HCT116 (cell line): ENCODE measurements around the gene GPALPP1. TPM values are rescaled to one million over a fixed set of nuclear protein-coding genes. Genes with fewer than 3 reads are reported as not detected.

Experiments
- ATAC-seq: fragments of 200-7000 bp; cut with Tn5 transposase; 2 replicates; pipeline ENCODE4 v1.9.1; 2020; ENCODE audit warnings: mild to moderate bottlenecking, moderate library complexity
- BruUV-seq: library from RNA; stranded (reverse); fragments of 400-500 nt; replicated peaks from 2 replicates; lab custom pipeline; 2021; lab: Mats Ljungman, UMichigan
- CTCF ChIA-PET: fragments of 300-600 bp; sonication (Branson Sonifier 250); formaldehyde crosslinking; loops from one replicate; lab custom pipeline; 2021; ENCODE audit warnings: antibody characterized with exemption; lab: Charles Lee
- POLR2A ChIA-PET: fragments of 300-600, 350-600 bp; sonication (Branson Sonifier 250); formaldehyde crosslinking; loops from one replicate; lab custom pipeline; 2021; ENCODE audit warnings: antibody characterized with exemption; lab: Charles Lee
- RAD21 ChIA-PET, 2 experiments: fragments of 300-600 bp; sonication (Branson Sonifier 250); formaldehyde crosslinking; loops; one replicate each; lab custom pipeline; 2023; ENCODE audit warnings: low total read pairs in 2 of 2; ENCODE audit not compliant: uncharacterized antibody in 2 of 2, unreplicated experiment in 2 of 2, low non-redundant PET in 1 of 2; lab: Charles Lee
- DNase-seq: peaks from one replicate; pipeline ENCODE4 v3.0.0-alpha.2; 2010; ENCODE audit warnings: low read depth, low spot score
- H2AFZ ChIP-seq: fragments of 200-600 bp; shearing (Covaris generic), sonication (generic); 2 replicates; pipeline ENCODE4 v1.6.1; 2017; ENCODE audit warnings: low read depth, mixed run types, mixed read lengths, antibody characterized with exemption, low read length; ENCODE audit not compliant: poor library complexity, severe bottlenecking
- H3K27ac ChIP-seq: 2 replicates; pipeline ENCODE4 v1.5.1; 2012; ENCODE audit warnings: low read depth, low read length
- H3K27me3 ChIP-seq: fragments of 200-600 bp; sonication (generic); 2 replicates; pipeline ENCODE4 v1.6.1; 2016; ENCODE audit warnings: mixed run types, low read length, mixed read lengths; ENCODE audit not compliant: insufficient read depth
- H3K36me3 ChIP-seq, 2 experiments: fragments of 200-500 bp in 1 of 2; fragments of 200-600 bp in 1 of 2; sonication (Bioruptor generic) in 1 of 2; sonication (generic) in 1 of 2; 2 replicates each; pipeline versions ENCODE4 v1.5.1 to v1.6.1; 2014 to 2016; ENCODE audit warnings: low read length in 2 of 2, inconsistent platforms in 1 of 2, mixed read lengths in 1 of 2, mixed run types in 1 of 2; ENCODE audit not compliant: insufficient read depth in 2 of 2, control insufficient read depth in 1 of 2
- H3K4me1 ChIP-seq, 2 experiments: fragments of 200-600 bp in 1 of 2; sonication (generic) in 1 of 2; 2 replicates each; pipeline versions ENCODE4 v1.5.1 to v1.6.1; 2012 to 2017; ENCODE audit warnings: low read length in 2 of 2, inconsistent platforms in 1 of 2, mild to moderate bottlenecking in 1 of 2, mixed read lengths in 1 of 2, mixed run types in 1 of 2, moderate library complexity in 1 of 2; ENCODE audit not compliant: insufficient read depth in 2 of 2, control insufficient read depth in 1 of 2
- H3K4me2 ChIP-seq: fragments of 200-600 bp; sonication (generic); 2 replicates; pipeline ENCODE4 v1.6.1; 2017; ENCODE audit warnings: mixed run types, low read length, mixed read lengths
- H3K4me3 ChIP-seq, 2 experiments: fragments of 200-600 bp in 1 of 2; sonication (generic) in 1 of 2; replicated peaks in 1 of 2; 2 replicates each; pipeline ENCODE4 v1.5.1; 2011 to 2016; ENCODE audit warnings: low read length in 2 of 2, control low read depth in 1 of 2, low read depth in 1 of 2, mild to moderate bottlenecking in 1 of 2, mixed read lengths in 1 of 2, mixed run types in 1 of 2
- H3K79me2 ChIP-seq: fragments of 200-600 bp; sonication (generic); 2 replicates; pipeline ENCODE4 v1.6.1; 2017; ENCODE audit warnings: mild to moderate bottlenecking, mixed run types, low read length, moderate library complexity, mixed read lengths; ENCODE audit not compliant: insufficient read depth
- H3K9ac ChIP-seq: fragments of 200-600 bp; sonication (generic); 2 replicates; pipeline ENCODE4 v1.6.1; 2016; ENCODE audit warnings: low read length, mixed read lengths
- H3K9me2 ChIP-seq: fragments of 200-600 bp; sonication (generic), shearing (Covaris generic); 2 replicates; pipeline ENCODE4 v1.6.1; 2017; ENCODE audit warnings: mixed run types, mild to moderate bottlenecking, moderate library complexity; ENCODE audit not compliant: insufficient read depth
- H3K9me3 ChIP-seq, 2 experiments: fragments of 200-500 bp in 1 of 2; fragments of 200-600 bp in 1 of 2; sonication (Bioruptor generic) in 1 of 2; sonication (generic) in 1 of 2; 2 replicates each; pipeline ENCODE4 v1.6.1; 2014 to 2017; ENCODE audit warnings: low read length in 2 of 2, mixed read lengths in 2 of 2, inconsistent platforms in 1 of 2, low read depth in 1 of 2, mild to moderate bottlenecking in 1 of 2, mixed run types in 1 of 2, moderate library complexity in 1 of 2; ENCODE audit not compliant: control insufficient read depth in 1 of 2, insufficient read depth in 1 of 2
- H4K20me1 ChIP-seq: fragments of 200-600 bp; sonication (generic), shearing (Covaris generic); 2 replicates; pipeline ENCODE4 v1.6.1; 2017; ENCODE audit warnings: mixed run types, mild to moderate bottlenecking, moderate library complexity; ENCODE audit not compliant: insufficient read depth
- ATF3 ChIP-seq: IDR thresholded peaks from 2 replicates; pipeline ENCODE4 v1.6.1; 2012
- CBX3 ChIP-seq: IDR thresholded peaks from 2 replicates; pipeline ENCODE4 v1.6.1; 2012; ENCODE audit warnings: low read depth
- EGR1 ChIP-seq: IDR thresholded peaks from 2 replicates; pipeline ENCODE4 v1.6.1; 2012; ENCODE audit warnings: low read depth
- ELF1 ChIP-seq: IDR thresholded peaks from 2 replicates; pipeline ENCODE4 v1.6.1; 2012; ENCODE audit warnings: low read depth, borderline replicate concordance
- EZH2 ChIP-seq: fragments of 200-600 bp; sonication (generic); IDR thresholded peaks from 2 replicates; pipeline ENCODE4 v1.6.1; 2017; ENCODE audit warnings: antibody characterized with exemption, mixed run types
- EZH2phosphoT487 ChIP-seq: fragments of 200-600 bp; IDR thresholded peaks from 2 replicates; pipeline ENCODE4 v1.6.1; 2018; ENCODE audit warnings: antibody characterized with exemption, borderline replicate concordance
- JUND ChIP-seq: IDR thresholded peaks from 2 replicates; pipeline ENCODE4 v1.6.1; 2012
- MAX ChIP-seq: IDR thresholded peaks from 2 replicates; pipeline ENCODE4 v1.6.1; 2012
- POLR2AphosphoS5 ChIP-seq: IDR thresholded peaks from 2 replicates; pipeline ENCODE4 v1.6.1; 2011; ENCODE audit warnings: mild to moderate bottlenecking, low read depth, low read length, moderate library complexity
- RAD21 ChIP-seq: IDR thresholded peaks from 2 replicates; pipeline ENCODE4 v1.6.1; 2012; ENCODE audit warnings: low read depth, mild to moderate bottlenecking
- SIN3A ChIP-seq: IDR thresholded peaks from 2 replicates; pipeline ENCODE4 v1.6.1; 2012; ENCODE audit warnings: low read depth
- SP1 ChIP-seq: IDR thresholded peaks from 2 replicates; pipeline ENCODE4 v1.6.1; 2012; ENCODE audit warnings: low read depth
- SRF ChIP-seq: IDR thresholded peaks from 2 replicates; pipeline ENCODE4 v1.6.1; 2012; ENCODE audit warnings: low read depth
- TCF7L2 ChIP-seq: IDR thresholded peaks from 2 replicates; pipeline ENCODE4 v1.7.0; 2011; ENCODE audit warnings: borderline replicate concordance, inconsistent platforms; ENCODE audit not compliant: insufficient read depth, insufficient read length; ENCODE audit errors: extremely low read depth
- YY1 ChIP-seq: IDR thresholded peaks from 2 replicates; pipeline ENCODE4 v1.6.1; 2011; ENCODE audit warnings: low read length, low read depth, moderate library complexity, mild to moderate bottlenecking; ENCODE audit not compliant: insufficient replicate concordance; ENCODE audit errors: extremely low read depth
- ZBTB33 ChIP-seq: IDR thresholded peaks from 2 replicates; pipeline ENCODE4 v1.6.1; 2011; ENCODE audit warnings: mild to moderate bottlenecking, low read length, moderate library complexity; ENCODE audit not compliant: insufficient replicate concordance; ENCODE audit errors: extremely low read depth
- ZFX ChIP-seq: fragments of 450-650 bp; IDR thresholded peaks from 2 replicates; pipeline ENCODE4 v1.6.1; 2017
- ZNF274 ChIP-seq: fragments of 200-500 bp; sonication (Bioruptor generic); IDR thresholded peaks from 2 replicates; pipeline ENCODE4 v1.6.1; 2014; ENCODE audit warnings: mild to moderate bottlenecking, low read depth, low read length, inconsistent platforms
- intact Hi-C: fragments of 100-400 bp; cut with micrococcal nuclease; formaldehyde crosslinking; loops from 2 replicates; pipeline ENCODE4 v1.10.0; 2022
- total RNA-seq: library from RNA; stranded (reverse); gene quantifications from one replicate; pipeline ENCODE4 v1.2.1, GENCODE V29; 2021; ENCODE audit not compliant: unreplicated experiment
- TF ChIP-seq, protein P1 (sequence below), 3 experiments: fragments of 200-600 bp in 1 of 3; sonication (generic) in 1 of 3; IDR thresholded peaks in 2 of 3; conservative IDR thresholded peaks in 1 of 3; 2 replicates each; pipeline ENCODE4 v1.5.1; 2012 to 2017; ENCODE audit warnings: low read depth in 2 of 3, low read length in 2 of 3, antibody characterized with exemption in 1 of 3, borderline replicate concordance in 1 of 3, control low read depth in 1 of 3, mild to moderate bottlenecking in 1 of 3, mixed read lengths in 1 of 3, mixed run types in 1 of 3, moderate library complexity in 1 of 3; ENCODE audit not compliant: insufficient read depth in 1 of 3

Gene GPALPP1
- total RNA-seq, 1 experiment from 2014 or later, result 21.3 TPM

DNA sequence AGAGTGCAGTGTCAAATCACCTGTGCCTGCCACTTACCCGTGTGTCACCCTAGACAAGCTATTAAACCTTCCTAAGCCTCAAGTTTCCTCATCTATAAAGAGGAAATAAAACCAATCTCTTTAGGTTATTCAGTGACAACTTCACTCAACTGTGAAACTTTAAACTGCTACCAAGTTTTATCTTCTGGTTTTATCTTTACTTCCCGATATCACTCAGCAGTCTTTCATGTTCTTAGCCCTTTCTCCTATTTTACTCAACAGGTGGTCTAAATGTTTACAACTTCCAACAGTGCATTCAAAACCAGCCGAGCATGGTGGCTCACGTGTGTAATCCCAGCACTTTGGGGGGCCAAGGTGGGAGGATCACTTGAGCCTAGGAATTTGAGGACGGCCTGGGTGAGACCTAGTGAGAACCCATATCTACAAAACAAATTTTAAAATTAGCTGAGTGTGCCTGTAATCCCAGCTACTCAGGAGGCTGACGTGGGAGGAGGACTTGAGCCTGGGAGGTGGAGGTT, 59.6 kb downstream of the GPALPP1 start:
- TF ChIP-seq MAX (no peak), EZH2phosphoT487 (no peak), EGR1 (no peak), RAD21 (no peak), ELF1 (no peak), POLR2AphosphoS5 (no peak), SIN3A (no peak), CBX3 (no peak), TCF7L2 (no peak), YY1 (no peak), ZFX (no peak), EZH2 (no peak), ZBTB33 (no peak), ZNF274 (no peak), SRF (no peak), SP1 (no peak), JUND (no peak), ATF3 (no peak)
- TF ChIP-seq, protein P1, sequence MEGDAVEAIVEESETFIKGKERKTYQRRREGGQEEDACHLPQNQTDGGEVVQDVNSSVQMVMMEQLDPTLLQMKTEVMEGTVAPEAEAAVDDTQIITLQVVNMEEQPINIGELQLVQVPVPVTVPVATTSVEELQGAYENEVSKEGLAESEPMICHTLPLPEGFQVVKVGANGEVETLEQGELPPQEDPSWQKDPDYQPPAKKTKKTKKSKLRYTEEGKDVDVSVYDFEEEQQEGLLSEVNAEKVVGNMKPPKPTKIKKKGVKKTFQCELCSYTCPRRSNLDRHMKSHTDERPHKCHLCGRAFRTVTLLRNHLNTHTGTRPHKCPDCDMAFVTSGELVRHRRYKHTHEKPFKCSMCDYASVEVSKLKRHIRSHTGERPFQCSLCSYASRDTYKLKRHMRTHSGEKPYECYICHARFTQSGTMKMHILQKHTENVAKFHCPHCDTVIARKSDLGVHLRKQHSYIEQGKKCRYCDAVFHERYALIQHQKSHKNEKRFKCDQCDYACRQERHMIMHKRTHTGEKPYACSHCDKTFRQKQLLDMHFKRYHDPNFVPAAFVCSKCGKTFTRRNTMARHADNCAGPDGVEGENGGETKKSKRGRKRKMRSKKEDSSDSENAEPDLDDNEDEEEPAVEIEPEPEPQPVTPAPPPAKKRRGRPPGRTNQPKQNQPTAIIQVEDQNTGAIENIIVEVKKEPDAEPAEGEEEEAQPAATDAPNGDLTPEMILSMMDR (IDR thresholded peaks at IDR 0.05 in 2 of 3, conservative IDR thresholded peaks at IDR 0.05 in 1 of 3; ENCODE audit: borderline replicate concordance in 1 of 3, insufficient read depth in 1 of 3, low read depth in 2 of 3, low read length in 2 of 3), result no peak
- DNase-seq (no peak), ATAC-seq (no peak)
- Histone ChIP-seq H3K27ac (no peak overlapping the region), H3K9me3 (no peaks in the 10 kb centered on the region), H3K79me2 (no peaks in the 10 kb centered on the region), H3K9me2 (no peaks in the 10 kb centered on the region), H2AFZ (no peak overlapping the region), H3K4me3 (no peak overlapping the region), H3K36me3 (no peaks in the 10 kb centered on the region), H4K20me1 (no peaks in the 10 kb centered on the region), H3K27me3 (no peaks in the 10 kb centered on the region), H3K4me1 (peaks cover 0 to 4% of the 10 kb centered on the region in 2 experiments; a peak in 1 of 4 replicates), H3K4me2 (no peak overlapping the region), H3K9ac (no peak overlapping the region)
- no TSS peak for BruUV-seq
- intact Hi-C loops, result loop anchor here (10.0 kb wide), 1 partner anchor 346 kb away; no protein-coding TSS in a partner anchor
- CTCF ChIA-PET, result interaction anchor here (1.6 to 4.4 kb wide), 3 partner anchors 232 to 284 kb away, joined by 4 to 55 read pairs (median 41); no protein-coding TSS in a partner anchor
- POLR2A ChIA-PET, result no interaction called here
- RAD21 ChIA-PET, result interaction anchor here (1.3 to 1.6 kb wide), 2 partner anchors 233 to 260 kb away, joined by 4 to 6 read pairs; no protein-coding TSS in a partner anchor
